H54 (cell line): ENCODE measurements around the gene MVB12B.
A peak's percentile ranks its signal among the peaks of the same experiment; 100 is the strongest.

Source experiments
- DNase-seq: peaks from one replicate; pipeline ENCODE4 v3.0.0; 2011; ENCODE audit warnings: low spot score, mixed read lengths; ENCODE audit not compliant: insufficient read length
- FAIRE-seq: peaks from 3 replicates; lab custom pipeline; 2011; peaks lifted over from hg19 to GRCh38; lab: Jason Lieb, UNC
- POLR2A ChIP-seq: IDR thresholded peaks from 2 replicates; pipeline ENCODE4 v1.6.1; 2011; ENCODE audit warnings: low read depth, mild to moderate bottlenecking, low read length

Gene MVB12B

DNA sequence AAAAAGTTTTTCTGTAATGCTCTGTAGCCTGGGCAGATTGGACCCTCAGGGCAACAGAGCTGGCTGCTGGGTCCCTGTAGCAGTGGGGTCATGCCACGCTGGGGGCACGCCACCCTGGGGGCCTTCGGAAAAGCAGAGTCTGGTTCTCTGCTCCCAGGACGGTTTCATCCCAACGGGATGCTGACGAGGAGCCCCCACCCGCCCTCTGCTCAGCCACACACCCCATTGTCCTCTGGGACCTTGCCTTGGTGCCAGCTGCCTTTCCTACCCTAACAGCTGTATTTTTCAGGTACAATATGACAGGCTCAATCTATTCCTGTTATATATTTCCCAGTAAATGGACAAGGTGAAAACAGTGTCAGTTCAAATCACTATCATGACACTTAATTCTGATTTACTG, 29.0 kb upstream of the MVB12B start:
- DNase-seq = no peak
- TF ChIP-seq POLR2A = no peak
- no peak for FAIRE-seq

DNA sequence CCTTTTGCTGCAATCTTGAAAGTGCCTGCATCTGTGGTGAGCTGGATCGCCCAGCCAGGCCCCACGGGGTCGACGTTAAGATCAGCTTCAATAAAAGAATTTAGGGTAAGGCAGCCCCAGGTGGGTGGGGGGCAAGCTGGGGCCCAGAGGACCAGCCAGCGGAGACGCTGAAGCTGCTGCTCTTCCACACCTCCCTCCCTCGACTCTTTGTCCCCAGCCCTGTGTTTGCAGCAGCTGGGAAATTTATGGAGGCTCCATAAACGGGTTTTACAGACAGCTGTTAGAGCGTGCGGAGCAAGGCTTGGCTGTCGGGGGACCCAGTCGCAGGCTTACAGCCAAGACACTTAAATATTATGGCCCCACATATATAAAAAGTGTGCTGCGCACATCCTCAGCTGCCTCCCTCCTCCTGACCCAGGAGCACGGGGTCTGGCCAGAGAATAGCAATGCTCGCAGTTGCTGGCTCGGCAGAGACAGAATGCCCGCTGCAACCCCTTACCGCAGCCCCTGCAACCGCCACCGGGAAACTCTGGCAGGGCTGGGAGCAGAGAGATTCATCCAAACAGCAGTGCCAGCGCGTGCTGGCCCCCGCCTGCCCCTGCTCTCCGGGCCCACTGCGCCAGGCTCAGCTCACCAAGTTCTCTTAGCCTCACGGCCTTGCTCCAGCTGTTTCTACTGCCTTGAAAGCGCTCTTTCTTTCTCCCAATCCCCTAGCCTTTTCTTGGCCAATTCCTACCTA, 28.4 kb upstream of the MVB12B start:
- FAIRE-seq = no peak
- TF ChIP-seq POLR2A = no peak
- DNase-seq = no peak

DNA sequence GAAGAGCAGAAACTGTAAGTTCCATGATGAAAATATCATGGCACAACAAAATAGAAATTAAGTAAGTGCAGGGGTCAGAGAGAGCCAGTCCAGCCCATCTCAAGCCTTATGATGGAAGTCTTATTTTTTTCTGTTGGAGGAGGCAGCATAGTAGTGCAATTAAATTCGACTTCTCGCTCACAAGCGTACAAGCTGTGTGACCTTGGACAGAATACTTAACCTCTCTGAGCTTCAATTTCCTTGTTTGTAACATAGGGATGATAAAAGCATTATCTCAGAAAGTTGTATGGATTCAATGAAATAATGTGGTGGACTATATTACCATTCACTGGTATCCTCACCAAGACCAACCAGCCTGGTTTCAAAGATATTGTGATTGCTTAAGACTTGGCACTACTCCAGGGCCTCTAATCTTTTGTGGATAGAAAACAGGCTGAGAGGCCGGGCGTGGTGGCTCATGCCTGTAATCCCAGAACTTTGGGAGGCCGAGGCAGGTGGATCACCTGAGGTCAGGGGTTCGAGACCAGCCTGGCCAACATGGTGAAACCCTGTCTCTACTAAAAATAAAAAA, 26.8 kb upstream of the MVB12B start:
- no peak for TF ChIP-seq POLR2A
- FAIRE-seq (no peak), DNase-seq (no peak)

DNA sequence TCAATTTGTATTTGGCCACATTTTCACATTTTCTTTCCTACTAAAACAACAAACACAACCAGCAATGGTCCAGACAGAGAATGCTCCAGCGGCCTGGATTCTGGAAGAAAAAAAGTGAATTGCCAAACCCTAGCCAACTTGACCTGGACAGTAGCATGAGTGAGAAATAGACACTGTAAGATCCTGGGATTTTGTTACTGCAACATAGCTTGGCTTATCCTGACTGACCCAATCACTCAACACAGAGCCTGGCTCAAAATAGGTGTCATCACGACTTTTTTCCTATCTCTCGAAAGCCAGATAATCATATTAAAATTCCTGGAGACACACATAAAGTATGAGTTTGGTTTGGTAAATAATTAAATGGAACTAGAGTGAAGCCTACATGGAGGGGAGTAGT, 25.4 kb upstream of the MVB12B start:
- FAIRE-seq = no peak

DNA sequence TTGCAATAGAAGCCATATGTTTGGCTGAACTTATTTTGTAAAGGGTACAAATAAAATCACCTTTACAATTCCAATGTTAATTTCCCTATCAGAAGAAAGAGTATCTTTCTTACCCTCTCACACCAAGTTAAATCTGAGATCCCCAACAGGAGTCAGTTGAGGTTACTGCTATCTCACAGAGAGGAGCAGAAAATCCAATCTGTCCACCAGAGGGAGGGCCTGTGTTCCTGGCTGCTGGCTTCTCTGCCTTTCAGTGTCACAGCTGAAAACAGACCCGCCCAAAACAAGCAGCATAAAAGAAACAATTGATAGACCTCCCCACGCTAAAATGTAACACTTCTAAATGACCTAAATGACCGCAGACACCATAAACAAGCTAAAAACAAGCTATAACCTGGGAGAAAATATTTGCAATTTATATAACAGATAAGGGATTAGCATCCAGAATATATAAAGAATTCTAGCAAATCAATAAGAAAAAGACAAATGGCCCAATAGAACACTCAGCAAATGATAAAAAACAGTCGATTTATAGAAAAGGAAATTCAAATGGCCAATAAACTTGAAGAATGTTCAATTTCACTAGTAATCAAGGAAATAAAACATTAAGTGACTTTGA, 24.5 kb upstream of the MVB12B start:
- peak; percentile 94 for FAIRE-seq

More for the DNA sequence above, 25.4 kb upstream of the MVB12B start:
- no peak for DNase-seq
- no peak for TF ChIP-seq POLR2A

DNA sequence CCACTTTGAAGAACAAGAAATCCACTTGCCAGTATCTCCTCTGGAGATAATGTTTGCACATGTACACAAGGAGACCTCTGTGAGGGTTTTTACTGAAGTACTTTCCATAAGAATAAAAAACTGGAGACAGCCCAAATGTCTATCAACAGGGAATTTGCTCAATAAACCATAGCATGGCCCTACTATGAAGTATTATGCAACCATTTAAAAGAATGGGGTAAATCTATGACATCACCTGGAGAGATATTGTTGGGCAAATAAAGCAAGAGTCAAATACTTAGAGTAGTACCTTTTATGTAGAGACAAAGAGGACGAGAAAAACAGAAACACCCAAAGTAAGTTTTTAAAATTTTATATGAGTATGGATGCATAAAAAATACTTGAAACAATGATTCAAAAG, 23.9 kb upstream of the MVB12B start:
- TF ChIP-seq POLR2A = no peak
- DNase-seq (no peak), FAIRE-seq (no peak)

More for the DNA sequence above, 24.5 kb upstream of the MVB12B start:
- DNase-seq = peak; percentile 88
- no peak for TF ChIP-seq POLR2A

DNA sequence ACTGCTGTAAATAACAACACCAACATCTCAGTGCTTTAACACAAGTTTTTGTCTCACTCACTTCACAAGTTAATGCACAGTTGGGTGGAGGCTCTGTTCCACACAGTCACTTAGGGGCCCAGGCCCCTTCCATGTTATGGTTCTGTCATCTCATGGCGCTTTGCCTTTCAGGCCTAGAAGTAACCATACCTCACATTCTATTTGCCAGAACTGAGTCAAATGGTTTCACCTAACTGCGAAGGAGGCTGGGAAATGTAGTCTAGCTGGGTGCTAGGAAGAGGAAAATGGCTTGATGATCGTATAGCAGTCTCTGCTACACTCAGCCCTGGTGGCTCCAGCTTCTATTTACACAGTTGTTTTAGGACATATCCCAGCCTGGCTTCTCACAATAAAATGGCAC, 23.1 kb upstream of the MVB12B start:
- no peak for TF ChIP-seq POLR2A
- FAIRE-seq (no peak), DNase-seq (no peak)

DNA sequence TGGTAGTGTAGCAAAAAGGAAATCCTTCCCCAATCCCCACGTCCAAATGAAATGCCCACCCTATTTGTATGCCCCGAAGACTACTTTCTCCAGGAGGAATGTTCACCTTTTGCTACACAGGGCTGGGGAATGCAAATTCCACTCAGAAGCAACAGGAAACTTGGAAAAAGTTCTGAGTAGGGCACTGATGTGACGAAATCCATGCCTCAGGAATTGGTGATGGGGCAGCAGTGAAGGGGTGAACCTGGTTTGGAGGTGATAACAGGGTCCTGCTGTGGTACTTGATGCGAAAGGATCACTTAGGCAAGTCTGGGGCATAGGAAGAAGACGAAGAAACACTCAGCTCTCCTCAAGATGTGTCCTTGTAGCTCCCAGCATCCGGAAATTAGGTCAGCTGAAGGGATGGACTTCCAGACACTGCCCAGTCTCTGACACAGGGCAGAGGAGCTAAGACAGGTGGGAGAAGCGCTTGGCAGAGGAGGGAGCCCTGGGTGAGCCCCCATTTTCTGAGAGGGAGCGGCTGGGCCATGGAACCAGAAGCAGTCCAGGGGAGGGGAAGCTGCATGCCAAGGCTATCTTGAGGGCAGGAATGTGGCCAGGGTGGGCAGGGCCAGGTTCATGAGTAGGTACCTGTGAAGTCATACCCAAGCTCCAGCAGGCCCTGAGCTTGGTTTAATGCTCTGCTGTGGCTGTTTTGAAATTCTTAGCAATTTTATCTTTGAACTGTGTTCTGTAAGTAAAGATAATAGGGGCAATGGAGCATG, 22.2 kb upstream of the MVB12B start:
- no peak for TF ChIP-seq POLR2A
- DNase-seq = no peak
- FAIRE-seq = no peak

DNA sequence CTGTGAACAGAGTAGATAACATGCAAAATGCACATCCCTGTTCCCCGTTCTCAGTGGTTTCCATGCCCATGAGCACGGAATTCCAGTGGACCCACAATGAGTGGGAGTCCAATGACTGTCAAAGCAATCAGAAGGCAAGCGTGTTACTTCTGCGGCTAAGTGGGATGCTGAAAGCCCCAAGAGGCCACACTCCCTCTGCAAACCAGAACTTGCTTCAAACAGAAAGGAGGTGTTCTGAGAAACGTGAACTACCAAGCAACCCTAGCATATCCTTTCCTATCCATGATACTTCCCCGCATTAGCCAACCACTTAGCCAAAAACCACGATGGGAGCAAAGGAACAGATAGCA, 21.7 kb upstream of the MVB12B start:
- FAIRE-seq = no peak
- no peak for DNase-seq
- no peak for TF ChIP-seq POLR2A

DNA sequence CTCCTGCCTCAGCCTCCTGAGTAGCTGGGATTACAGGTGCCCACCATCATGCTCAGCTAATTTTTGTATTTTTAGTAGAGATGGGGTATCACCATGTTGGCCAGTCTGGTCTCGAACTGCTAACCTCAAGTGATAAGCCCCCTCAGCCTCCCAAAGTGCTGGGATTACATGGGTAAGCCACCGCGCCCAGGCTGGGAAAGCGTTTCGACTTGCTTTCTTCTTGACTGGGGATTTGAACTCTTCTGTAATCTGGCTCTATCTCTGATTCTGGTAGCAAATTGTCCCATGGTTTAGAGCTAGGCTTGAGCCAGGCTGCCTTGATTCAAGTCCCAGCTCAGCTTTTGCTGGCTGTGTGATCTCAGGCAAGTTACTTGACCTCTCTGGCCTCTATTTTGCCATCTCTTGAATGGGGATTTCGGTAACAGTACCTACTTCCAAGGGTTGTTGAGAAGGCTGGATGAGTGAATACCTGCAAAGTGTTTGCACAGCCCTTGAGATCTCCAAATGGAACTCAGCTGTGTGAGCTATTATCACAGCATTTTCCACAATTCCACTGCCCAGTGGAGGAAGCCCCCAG, 20.5 kb upstream of the MVB12B start:
- FAIRE-seq (no peak), DNase-seq (no peak)
- no peak for TF ChIP-seq POLR2A

DNA sequence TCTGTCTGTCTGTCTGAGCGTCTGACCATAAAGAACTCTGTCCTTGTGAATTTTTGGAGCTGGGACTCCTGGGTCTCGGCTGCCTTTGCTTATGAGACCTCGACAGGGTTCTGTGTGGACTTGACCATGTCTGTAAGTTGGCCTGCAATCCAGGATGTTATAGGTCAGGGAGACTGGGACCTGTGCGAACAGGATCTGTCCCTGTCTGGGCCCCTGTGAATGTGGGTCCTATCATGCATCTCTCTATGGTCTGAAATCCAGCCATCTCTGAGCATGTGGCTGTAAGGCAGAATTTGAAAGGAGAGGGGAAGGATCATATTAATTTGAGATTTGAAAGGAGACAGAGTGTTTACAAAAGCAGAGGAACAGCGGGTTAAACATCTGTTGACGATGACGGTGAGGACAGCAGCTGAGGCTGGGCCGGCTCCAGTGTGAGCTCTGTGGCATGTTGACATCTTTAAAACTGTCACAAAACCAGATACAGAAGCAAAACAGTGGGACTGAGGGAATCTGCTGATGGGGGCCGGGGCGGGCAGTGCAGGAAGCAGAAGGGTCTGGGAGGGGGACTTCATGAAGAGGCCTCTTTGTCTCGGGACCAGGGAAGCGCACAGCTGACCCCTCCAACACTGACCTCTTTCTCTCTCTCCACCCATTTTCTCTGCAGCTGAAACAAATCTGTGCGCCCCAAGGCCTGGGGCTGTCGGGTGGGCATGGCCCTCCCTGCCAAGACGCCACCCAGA, 19.1 kb upstream of the MVB12B start:
- DNase-seq (no peak), FAIRE-seq (no peak)
- TF ChIP-seq POLR2A = no peak

DNA sequence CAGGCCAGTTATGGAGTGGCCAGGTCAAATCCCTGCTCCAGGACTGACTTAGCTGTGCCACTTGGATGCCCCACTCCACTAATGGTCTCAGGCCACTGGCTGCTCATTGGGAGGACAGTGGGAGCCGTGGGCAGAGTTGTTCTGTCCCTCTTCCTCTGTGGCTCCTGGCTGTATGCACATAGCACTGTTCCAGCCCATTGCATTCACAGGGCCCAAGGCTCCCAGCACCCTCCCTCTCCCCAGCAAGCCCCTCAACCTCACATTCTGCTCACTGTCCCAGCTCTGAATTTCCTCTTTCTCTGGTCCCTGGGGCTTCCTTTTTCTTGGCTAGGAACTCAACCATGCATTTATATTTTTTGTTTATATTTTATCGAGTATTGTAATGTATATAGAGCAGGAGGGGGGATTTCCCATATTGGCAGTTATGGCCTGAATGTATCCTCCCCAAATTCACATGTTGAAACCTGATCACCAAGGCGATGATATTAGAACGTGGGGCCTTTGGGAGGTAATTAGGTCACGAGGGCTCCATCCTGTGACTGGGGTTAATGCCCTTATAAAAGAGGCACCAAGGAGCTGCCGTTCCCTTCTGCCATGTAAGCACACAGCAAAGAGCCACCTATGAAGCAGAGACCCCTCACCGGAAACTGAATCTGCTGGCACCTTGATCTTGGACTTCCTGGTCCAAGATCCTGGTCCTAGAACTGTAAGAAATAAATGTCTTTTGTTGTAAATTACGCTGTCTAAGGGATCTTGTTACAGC, 17.0 kb upstream of the MVB12B start:
- FAIRE-seq = no peak

More for the DNA sequence above, 17.0 kb upstream of the MVB12B start:
- DNase-seq = no peak
- no peak for TF ChIP-seq POLR2A
